GM12872 (cell line): Measurements from ENCODE around the gene SEL1L3.

Experiments used
- TF ChIP-seq, protein P1 (sequence below): IDR thresholded peaks from 3 replicates; pipeline ENCODE4 v1.5.1; 2011; ENCODE audit warnings: low read depth, mild to moderate bottlenecking, low read length, moderate library complexity; ENCODE audit not compliant: insufficient read depth

The SEL1L3 gene

DNA sequence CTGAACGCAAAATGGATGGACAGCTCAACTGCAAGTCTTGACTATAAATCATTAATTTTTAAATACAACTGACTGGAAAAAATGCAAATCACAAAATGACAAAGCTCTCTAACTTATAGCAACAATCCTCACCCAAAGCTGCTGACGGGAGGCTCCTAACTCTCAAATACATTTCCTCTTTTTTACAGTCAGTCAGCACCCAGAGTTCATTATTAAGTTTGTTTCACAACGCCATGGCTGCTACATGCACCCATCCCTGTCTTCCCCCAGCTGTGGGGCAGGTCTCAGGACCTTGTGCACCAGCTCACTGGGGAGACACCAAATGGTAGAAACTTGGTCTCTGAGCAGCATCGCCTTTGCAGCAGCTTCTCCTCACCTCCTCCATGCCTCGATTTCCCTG lies 109.5 kb downstream of the SEL1L3 start:
- TF ChIP-seq, protein P1, sequence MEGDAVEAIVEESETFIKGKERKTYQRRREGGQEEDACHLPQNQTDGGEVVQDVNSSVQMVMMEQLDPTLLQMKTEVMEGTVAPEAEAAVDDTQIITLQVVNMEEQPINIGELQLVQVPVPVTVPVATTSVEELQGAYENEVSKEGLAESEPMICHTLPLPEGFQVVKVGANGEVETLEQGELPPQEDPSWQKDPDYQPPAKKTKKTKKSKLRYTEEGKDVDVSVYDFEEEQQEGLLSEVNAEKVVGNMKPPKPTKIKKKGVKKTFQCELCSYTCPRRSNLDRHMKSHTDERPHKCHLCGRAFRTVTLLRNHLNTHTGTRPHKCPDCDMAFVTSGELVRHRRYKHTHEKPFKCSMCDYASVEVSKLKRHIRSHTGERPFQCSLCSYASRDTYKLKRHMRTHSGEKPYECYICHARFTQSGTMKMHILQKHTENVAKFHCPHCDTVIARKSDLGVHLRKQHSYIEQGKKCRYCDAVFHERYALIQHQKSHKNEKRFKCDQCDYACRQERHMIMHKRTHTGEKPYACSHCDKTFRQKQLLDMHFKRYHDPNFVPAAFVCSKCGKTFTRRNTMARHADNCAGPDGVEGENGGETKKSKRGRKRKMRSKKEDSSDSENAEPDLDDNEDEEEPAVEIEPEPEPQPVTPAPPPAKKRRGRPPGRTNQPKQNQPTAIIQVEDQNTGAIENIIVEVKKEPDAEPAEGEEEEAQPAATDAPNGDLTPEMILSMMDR, result no peak

DNA sequence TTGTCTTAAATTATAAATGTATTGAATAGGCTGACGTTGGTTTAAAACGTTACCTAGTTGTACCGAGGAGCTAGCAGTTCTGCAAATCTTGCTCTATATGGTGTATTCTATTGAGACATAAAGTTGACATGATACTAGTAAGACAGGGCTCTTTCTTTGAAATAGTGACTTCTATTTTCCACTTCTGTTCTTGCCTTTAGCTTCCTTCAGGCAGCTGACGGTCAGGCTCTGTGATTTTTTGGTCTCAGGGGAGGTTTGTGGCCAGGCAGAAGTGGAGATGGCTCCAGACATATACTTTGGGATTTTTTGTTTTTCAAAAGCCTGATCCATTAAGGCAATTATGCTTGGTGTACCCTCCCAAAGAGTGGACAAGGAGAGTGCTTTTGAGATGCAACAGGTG lies 111.9 kb downstream of the SEL1L3 start:
- TF ChIP-seq, protein P1, result no peak

DNA sequence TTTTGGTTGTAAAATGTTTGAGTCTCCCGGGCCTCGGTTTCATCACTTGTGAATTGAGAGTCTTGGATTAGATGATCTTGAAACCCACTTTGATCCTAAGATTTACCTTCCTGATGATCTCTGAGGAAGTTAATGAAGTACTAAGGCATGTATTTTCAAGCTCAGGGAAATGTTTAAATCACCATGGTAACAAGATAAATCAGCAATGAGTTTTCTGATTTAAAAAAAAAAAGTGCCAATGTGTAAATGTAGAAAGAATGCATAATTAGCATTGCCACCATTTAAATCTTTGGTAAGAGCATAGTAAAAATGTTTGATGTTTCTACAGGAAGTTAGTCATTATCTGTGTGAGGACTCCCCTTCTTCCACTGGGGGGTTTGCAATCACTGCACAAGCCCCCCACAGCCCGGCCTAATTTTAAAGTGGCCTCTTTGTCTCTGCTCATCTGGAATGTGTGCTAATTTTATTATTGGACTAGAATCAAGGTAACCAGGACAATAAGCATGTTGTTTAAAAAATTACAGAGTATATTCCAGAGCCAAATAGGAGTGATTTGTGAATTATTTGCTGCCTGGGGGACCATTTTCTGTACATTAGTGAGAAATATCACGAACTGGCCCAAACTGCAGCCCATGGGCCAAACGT lies 113.5 kb downstream of the SEL1L3 start:
- TF ChIP-seq, protein P1, result no peak

DNA sequence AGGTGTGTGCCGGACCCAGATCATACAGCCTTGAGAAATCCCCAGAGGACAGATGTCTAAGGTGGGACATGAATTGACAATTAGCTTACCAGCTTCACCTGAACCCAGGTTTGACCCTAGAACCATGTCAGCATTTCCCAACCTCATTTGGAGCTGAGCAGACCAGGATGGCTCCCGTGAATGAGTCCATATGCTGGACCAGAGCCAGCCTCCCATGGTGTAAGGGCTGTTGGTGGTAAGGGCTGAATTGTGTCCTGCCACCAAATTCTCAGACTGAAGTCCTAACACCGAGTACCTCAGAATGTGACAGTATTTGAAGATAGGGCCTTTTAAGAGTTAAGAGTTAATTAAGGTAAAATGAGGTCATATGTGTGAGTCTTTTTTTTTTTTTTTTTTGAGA lies 118.8 kb downstream of the SEL1L3 start:
- TF ChIP-seq, protein P1, result no peak

DNA sequence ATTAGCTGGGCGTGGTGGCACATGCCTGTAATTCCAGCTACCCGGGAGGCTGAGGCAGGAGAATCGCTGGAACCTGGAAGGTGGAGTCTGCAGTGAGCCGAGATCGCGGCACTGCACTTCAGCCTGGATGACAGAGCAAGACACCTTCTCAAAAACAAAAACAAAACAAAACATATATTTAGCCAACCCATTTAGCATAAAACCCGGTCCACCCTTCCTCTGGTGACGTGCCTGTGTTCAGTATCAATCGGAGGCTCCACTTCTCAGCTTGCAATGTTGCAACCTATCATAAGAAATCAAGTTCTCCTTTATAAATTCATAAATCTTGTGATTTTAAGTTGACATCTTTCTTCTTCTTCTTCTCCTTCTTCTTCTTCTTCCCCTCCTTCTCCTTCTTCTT lies 133.2 kb downstream of the SEL1L3 start:
- TF ChIP-seq, protein P1, result no peak

DNA sequence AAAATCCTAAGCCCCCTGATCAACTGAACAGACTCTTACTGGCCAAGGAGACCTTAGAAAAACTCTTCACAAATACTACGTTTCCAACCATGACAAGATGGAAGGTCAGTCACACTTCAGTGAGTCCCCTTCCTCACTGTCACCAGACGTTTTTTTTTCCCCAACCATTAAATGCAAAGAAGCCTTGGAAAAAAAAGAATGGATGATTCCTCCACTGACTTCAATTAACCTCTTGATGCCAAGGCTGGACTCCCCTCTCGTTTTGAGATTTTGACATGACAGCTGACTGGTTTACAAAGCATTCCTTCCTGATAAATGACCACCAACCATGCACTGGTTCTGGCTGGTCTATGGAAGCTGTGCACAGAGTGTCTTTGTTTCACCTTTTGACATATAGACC lies 133.9 kb downstream of the SEL1L3 start:
- TF ChIP-seq, protein P1, result no peak

DNA sequence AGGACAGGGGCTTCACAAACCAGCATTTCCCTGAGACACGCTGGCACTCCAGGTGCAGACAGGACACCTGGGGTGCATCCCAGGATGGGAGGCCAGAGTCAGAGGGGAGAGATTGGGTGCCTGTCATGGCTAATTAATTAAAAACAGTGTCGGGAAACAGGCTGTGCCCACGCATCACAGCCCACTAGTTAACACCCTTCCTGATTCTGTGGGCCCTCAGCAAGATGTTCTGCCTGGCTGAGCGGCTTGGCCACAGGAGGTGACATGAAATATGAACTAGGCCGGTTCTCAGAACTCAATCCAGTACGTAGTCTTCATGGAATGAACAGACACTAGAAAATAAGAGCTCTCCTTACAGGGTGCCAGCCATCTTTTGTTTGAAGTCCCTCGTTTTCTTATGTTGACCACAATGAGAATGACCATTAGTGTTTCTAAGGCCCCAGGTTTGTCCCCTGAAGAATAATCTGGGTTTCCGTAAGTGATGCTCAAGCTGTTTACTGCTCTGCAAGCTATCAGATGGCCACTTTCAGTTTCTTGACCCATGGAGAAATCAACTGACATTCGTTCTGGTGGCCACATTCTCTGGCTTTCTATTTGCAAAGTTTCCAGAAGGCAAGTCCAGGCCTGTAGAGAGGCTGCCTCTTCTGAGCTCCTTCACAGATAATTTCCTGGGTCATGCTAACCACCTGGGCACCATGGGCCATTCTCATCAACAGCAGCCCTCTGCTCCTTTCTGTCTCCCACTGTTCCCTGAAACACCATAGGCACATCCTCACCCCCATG lies 134.9 kb downstream of the SEL1L3 start:
- TF ChIP-seq, protein P1, result no peak
